SW480 (cell line): Measurements from ENCODE around the gene FNDC3B.
"Not testable (repeated sequence)": the region's sequence is repeated elsewhere in the genome, so short reads cannot be mapped to it uniquely, and the experiment has no call there.

Source experiments
- DNase-seq: peaks from one replicate; pipeline ENCODE4 v3.0.0-alpha.2; 2016; ENCODE audit warnings: low spot score

FNDC3B gene

DNA sequence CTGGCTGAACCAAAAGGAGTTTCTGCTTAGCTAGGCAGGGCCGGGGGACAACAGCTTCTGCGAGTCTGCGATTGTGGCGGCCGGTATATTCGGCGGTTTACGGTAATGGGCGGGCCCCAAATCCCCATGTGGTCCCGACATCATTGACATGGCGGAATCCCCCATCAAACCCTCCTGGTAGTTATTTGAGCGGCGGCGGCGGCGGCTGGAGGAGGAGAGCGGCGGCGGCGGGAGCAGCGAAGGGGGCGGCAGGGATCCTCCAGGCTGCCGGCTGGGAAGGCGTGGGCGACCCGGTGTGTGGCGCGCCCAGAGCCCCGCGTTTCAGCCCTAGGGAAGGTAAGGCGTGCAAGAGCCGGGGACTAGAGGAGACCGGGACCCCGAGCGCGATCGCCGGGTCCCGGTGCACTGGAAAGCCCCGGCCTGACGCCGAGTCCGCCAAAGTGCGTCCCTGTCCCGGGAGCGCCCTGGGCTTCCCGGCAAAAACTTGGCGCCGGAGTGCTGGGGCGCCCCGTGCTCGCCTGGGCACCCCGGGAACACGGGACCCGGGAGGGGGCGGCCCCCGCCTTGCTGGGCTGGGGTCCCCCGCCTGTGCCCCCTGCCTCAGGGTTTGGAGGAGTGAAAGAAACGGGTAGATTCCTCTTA lies at the start of gene FNDC3B:
FNDC3B (plus strand) TSS at position 143 of the 642 bp plus-strand sequence. CDS start 72,902 bp downstream, outside the sequence.
- DNase-seq: peak; percentile 95

DNA sequence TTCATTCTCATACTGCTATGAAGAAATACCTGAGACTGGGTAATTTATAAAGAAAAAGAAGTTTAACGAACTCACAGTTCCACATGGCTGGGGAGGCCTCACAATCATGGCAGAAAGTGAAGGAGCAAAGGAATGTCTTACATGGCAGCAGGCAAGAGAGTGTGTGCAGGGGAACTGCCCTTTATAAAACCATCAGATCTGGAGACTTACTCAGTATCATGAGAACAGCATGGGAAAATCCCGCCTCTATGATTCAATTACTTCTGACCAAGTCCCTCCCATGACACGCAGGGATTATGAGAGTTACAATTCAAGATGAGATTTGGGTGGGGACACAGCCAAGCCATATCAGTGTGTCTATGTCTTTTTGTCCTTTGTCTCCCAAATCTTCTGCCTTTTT lies 49.1 kb upstream of the FNDC3B start:
- DNase-seq: not testable (repeated sequence)

DNA sequence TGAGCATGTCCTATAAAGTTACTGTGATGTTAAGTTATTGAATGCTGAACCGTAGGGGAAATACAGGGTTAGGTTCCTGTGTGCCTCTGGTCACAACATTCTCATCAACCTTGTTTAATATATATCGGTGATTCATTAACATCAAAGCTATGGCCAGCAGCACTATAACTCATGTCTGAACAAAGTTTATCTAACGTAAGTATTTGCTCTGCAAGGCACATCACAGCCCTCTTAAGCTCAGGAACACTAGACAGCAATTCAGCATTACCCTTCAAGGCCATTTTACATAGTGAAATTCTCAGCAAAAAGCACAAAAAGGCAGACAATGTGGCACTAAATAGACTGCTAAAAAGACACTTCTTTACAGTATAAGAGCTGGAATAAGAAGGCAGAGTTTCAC lies 48.2 kb upstream of the FNDC3B start:
- DNase-seq: peak; percentile 16

DNA sequence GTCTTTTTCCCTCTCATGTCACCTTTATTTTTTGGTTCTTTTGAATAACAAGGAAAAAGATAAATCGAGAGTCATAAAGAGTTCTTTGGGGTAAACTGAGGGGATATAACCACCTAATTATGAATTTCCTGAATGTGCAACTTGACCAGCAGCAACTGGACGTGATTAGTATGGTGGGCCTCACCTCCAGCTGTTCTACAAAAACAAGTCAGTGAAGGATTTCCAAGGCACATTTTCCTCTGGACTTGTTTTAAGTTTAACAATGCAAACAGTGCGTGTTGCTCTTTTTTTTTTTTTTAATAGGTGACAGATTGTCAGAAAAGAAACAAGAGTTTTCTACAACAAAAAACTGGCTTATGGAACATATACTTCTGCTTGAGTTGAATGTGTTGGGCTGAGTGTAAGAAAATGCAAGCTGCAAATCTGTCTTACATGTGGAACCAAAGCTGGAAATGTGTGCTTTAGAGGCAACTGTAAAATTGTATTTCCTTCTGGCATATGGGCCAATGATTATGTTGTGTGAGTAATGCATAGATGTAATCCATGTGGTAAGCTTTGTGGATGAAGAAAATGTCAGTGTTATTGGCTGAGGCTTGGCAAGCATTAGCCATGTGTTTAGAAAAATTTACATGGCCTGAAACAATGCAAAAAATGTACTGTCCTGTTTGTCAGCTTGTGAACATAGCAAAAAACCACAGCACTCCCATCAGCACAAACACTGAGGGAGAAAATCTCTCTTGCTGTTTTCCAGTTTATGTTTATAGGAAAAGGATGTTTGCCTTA lies 44.5 kb upstream of the FNDC3B start:
- DNase-seq: peak; percentile 38

DNA sequence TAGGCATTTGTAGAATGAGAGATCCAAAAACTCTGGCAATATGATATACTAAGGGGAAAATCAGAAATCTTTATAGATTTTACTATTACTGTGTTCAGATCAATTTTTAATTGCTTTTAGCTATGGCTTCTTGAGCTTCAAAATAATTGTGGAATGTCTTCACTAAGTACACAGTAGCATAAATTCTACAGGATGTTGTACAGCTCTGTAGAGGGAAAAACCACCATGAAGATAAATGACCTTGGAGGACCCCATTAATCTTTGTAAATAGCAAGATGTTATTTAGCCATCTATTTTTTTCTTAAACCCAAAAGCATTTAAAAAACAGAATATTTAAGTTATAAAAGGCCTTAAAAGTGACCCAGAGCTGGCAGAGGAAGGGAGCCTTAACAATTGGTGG lies 43.9 kb upstream of the FNDC3B start:
- no peak for DNase-seq

DNA sequence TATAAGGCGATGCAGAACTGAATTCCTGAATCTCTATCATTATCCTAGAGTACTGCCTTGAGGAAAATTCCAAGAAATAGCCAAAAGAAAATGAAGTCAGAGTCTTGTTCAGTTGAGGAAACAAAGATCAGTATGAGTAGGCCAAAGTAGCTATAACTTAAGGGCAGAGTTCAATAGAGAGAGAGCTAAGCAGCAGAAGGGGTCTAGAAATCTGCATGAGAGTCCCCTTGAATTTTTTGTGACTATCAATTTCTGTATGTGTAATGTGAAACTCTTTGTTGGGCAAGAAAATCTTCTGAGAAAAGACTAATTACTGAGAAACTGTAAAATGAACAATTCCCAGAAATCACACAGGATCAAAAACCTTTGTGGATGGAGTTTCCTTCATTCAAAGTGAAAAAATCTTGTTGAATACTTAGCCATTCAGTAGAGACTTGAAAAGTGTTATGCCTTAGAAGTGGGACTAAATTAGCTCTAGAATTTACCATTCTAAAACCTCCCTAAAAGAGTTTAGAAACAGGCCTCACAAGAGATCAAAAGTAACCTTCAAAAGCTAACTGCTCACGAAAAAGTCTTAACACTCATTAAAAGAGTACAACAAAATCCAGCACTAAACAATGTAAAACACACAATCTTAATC lies 43.1 kb upstream of the FNDC3B start:
- no peak for DNase-seq

DNA sequence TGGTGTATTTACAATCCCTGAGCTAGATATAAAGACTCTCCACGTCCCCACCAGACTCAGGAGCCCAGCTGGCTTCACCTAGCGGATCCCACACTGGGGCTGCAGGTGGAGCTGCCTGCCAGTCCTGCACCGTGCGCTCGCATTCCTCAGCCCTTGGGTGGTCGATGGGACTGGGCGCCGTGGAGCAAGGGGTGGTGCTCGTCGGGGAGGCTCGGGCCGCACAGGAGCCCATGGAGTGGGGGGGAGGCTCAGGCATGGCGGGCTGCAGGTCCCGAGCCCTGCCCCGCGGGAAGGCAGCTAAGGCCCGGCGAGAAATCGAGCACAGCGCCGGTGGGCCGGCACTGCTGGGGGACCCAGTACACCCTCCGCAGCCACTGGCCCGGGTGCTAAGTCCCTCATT lies 40.6 kb upstream of the FNDC3B start:
- not testable (repeated sequence) for DNase-seq

DNA sequence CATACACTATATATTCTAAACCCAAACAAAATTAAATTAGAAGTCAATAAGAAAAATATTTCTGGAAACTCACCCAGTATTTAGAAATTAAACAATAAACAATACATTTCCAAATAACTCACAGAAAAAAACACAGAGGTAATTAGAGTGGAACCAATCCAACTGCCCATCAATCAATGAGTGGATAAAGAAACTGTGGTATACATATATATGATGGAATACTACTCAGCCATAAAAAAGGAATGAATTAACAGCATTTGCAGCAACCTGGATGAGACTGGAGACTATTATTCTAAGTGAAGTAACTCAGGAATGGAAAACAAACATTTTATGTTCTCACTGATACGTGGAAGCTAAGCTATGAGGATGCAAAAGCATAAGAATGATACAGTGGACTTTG lies 37.8 kb upstream of the FNDC3B start:
- DNase-seq: not testable (repeated sequence)

DNA sequence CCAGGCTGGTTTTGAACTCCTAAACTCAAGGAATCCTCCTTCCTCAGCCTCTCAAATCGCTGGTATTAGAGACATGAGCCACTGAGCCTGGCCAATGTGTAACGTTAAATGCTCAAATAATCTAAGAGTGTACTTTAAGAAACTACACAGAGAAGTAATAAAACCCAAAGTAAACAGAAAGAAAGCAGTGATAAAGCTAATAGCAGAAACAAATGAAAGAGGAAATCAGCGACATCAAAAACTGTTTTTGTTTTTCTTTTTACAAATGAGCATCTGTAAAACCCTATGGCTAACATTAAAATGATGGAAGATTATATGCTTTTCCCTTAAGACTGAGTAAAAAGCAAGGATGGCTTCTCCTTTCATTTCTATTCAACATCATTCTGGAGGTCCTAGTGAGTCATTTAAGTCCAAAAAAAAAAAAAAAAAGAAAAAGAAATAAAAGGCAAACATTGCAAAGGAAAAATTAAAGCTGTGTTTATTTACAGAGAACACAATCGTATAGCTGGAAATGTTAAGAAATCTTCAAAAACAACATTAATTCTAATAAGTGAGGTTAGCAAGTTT lies 36.8 kb upstream of the FNDC3B start:
- no peak for DNase-seq

DNA sequence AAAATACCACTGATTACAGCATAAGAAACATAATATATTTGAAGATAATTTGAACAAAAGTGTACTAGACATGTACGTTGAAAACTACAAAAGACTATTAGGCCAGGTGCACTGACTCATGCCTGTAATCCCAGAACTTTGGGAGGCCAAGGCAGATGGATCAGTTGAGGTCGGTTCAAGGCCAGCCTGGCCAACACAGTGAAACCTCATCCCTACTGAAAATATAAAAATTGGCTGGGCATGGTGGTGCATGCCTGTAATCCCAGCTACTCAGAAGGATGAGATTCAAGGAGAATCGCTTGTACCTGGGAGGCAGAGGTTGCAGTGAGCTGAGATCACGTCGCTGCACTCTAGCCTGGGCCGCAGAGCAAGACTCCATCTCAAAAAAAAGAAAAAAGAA lies 36.2 kb upstream of the FNDC3B start:
- no peak for DNase-seq

DNA sequence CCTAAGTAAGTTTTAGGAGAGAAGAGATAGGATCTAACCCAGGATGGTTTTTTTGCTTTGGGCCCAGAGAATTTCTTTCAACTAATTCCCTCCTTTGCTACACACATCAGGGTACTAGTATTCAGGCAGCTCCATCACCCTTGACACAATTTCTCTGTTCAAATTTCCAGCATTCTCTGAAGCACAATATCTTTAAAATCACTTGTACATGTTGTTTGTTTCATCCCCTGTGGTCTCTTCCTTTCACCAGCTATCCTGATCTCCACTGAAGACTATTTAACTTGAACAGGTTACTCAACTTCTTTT lies 32.4 kb upstream of the FNDC3B start:
- no peak for DNase-seq

DNA sequence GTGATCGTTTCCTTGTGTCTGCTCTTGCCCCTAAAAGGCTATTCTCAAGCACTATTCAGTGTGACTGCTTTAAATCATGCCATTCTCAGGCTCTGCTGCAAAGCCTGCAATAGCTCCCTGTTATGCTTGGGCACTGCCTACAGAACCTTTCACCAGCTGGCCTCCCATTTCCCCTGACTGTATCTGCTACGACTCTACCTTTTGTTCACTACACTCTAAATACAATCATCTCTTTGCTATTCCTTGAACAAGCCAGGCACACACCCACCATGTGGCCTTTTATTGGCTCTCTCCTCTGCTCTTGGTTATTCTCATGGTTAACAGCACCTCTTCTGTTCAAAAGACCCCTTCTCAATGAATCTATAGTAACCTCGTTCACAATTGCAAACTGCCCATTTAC lies 29.6 kb upstream of the FNDC3B start:
- no peak for DNase-seq

DNA sequence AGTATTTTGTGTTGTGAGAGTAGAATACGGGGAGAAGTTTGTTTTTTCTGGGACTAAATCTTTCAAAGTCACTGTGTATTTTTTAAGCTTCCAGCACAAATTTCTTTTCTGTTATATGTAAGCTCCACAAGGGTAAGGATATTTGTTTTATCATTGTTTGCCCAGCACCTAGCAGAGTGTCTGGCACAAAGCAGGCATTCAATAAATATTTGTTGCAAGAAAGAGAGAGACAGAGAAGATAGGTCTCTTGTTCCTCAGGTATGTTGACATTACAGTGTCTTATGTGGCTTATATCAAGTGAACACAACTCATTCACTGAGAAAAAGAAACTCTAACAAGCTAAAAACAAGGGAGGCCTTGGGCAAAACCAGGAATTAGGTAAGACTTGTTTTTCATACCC lies 26.6 kb upstream of the FNDC3B start:
- DNase-seq: no peak

DNA sequence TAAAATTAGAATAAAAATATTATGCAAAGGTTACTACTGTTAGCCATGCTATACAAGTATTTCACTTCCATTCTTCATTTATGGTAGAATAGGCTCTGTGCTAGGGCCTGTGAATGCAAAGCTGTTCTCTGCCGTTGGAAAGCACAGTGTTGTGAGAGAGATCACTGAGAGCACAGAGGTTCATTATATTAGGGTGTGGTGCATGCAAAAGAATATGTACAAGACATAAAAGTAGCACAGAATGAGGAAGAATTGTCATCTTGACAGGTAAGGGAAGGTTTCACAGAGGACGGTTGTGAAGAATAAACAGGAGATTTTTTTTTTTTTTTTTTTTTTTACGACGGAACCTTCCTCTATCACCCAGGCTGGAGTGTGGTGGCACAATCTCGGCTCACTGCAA lies 25.2 kb upstream of the FNDC3B start:
- no peak for DNase-seq

DNA sequence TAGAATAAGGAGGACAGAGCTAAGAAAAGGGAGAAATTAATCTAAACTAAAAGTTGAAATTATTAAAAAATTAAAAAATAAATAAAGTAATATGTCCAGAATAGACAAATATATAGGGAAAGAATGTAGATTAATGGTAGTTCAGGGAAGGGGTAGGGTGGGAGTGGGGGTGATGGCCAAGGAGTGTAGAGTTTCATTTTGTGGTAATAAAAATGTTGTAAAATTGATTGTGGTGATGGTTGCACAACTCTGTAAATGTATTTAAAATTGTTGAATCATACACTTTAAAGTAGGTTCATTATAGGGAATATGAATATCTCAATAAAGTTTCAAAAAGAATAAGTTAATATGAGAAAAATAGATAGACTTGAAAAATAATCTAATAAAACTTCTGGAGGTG lies 21.0 kb upstream of the FNDC3B start:
- no peak for DNase-seq

DNA sequence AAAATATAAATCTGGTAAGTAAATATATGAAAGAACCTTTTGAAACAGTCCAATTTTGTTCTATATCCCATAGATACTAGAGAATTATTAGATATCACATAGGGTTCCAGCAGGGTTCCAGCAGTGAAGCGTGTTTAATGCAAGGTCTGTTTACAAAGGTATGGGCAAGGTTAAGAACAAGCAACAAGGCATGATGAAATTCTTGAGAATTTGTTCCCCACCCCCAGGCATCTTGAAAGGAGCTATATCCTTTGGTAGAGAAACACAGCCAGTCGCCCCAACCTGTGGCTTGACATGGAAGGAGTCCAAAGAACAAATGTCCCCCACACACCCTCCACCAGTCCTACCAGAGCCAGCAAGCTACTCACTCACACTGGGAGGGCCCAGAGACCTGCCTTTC lies 18.6 kb upstream of the FNDC3B start:
- no peak for DNase-seq

DNA sequence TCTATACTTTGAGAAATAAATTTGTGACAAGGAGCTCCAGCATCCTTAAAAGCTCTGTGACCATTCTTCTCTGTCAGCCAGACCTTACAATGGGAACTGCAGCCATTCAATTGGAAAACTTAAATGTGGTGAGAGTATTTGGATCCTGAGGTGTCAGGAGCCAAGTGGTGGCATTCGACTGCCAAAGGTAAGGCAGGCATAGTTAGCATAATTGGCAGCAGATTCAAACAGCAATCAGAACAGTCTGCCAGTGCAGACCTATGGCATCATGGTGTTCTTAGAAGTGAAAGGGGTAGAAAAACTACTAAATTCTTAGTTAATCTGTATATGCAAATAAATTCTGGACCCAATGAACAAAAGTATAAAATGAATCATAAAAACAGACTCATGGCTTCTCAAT lies 18.2 kb upstream of the FNDC3B start:
- DNase-seq: no peak

DNA sequence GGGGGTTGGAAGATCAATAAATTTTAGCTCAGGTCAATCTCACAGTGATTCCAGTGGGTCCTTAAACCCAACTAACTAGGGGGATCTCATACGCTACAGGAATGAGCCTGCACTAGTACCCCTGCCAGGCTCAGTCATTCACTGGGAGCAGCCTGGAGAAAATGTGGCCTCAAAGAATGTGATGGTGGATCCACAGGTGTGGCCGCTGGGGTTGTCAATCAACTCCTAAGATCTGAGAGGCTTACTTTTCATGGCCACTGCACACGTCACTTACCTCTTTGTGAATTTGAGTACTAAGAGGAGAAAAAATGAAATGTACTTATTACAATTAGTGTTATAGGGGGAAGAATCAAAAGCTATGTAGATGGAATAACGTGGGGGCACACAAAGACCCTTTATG lies 17.5 kb upstream of the FNDC3B start:
- no peak for DNase-seq

DNA sequence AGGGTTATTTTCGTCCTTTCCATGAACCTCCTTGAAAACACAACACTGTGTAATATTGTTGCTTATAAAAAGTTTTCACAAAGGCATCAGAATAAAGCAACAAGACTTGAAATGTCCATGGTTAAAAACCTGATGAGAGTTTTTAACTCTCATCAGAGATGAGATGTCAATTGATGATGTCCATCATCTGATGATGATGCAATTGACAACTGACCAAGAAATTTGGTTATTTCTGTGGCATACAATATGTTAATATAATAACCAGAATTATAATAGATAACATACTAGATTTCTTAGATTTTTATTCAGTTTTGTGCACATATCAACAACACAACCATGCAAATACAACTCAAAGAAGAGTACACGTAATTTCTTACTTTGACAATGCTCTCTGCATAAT lies 15.5 kb upstream of the FNDC3B start:
- no peak for DNase-seq

DNA sequence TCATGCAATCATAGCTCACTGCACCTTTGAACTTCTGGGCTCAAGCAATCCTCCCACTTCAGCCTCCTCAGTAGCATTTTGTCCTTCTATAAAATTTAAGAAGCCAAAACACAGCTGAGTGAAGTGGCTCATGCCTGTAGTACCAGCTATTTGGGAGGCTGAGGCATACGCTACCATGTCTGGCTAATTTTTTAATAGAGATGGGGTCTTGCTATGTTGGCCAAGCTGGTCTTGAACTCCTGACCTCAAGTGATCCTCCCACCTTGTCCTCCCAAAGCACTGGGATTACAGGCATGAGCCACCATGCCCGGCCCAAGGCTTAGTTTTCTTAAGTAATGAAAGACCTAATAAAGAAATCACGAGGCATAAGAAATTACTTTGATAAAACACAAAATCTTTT lies 14.7 kb upstream of the FNDC3B start:
- DNase-seq: no peak

DNA sequence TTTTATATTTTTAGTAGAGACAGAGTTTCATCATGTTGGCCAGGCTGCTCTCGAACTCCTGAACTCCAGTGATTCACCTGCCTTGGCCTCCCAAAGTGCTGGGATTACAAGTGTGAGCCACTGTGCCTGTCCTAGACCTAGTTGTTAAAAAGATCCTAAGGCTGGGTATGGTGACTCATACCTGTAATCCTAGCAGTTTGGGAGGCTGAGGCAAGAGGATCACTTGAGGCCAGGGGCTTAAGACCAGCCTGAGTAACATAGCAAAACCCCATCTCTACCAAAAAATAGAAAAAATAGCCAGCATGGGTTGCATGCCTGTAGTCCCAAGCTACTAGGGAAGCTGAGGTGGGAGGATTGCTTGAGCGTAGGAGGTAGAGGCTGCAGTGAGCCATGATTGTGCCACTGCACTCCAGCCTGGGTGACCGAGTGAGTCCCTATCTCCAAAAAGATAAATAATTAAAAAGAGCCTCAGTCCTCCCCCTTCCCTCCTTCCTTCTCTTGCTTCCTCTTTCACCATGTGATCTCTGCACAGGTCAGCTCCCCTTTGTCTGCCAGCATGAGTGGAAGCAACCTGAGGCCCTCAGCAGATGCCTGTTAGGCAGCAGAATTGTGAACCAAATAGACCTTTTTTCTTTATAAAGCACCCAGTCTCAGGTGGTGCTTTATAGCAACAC lies 9.8 kb upstream of the FNDC3B start:
- DNase-seq: no peak

DNA sequence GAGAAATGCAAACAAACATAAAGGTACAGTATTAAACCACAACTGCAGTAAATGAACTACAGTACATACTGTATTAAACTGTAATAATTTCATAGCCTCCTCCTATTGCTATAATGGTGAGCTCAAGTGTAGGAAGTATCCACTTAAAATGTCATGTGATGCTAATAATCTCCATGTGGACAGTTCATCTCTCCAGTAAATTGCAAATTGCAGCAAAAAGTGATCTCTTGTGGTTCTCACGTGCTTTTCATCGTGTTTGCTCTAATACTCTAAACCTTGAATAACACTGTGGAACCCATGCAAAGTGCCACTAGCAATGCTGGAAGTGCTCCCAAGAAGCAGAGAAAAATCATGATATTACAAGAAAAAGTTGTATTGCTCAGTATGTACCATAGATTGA lies 9.2 kb upstream of the FNDC3B start:
- no peak for DNase-seq

DNA sequence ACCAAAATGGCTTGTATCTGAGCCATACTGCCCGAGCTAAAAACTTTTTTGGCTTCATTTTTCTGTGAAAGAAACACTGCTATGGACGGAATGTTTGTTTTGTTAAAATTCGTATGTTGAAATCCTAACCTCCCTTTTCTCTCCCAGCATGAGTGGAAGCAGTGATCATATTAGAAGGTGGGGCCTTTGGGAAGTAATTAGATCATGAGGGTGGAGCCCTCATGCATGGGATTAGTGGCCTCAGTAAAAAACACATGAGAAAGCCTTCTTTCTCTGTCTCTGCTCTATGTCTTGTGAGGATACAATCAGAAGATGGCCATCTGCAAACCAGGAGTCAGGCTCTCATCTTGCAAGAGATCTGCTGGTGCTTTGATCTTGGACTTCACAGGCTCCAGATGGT lies 7.4 kb upstream of the FNDC3B start:
- DNase-seq: no peak
